Neuronal stem cell (in vitro differentiated cells): ENCODE results near the gene INO80B.

Experiments
- DNase-seq: peaks from one replicate; pipeline ENCODE4 v3.0.0-alpha.2; 2013; ENCODE audit warnings: low spot score
- H2AFZ ChIP-seq: one replicate; pipeline ENCODE4 v1.6.1; 2013; ENCODE audit warnings: mild to moderate bottlenecking, low read length, inconsistent platforms
- H2AK5ac ChIP-seq: 2 replicates; pipeline ENCODE4 v1.6.1; 2013; ENCODE audit warnings: low read depth, mild to moderate bottlenecking, inconsistent platforms, low read length, moderate library complexity, mixed read lengths
- H2BK120ac ChIP-seq: 2 replicates; pipeline ENCODE4 v1.6.1; 2013; ENCODE audit warnings: low read depth, mild to moderate bottlenecking, inconsistent platforms, low read length, moderate library complexity, mixed read lengths
- H2BK12ac ChIP-seq: one replicate; pipeline ENCODE4 v1.6.1; 2013; ENCODE audit warnings: low read length, inconsistent platforms
- H2BK15ac ChIP-seq: 2 replicates; pipeline ENCODE4 v1.6.1; 2013; ENCODE audit warnings: mild to moderate bottlenecking, low read length, inconsistent platforms, mixed read lengths
- H2BK5ac ChIP-seq: one replicate; pipeline ENCODE4 v1.6.1; 2013; ENCODE audit warnings: inconsistent platforms, mild to moderate bottlenecking, low read length, moderate library complexity
- H3K14ac ChIP-seq: one replicate; pipeline ENCODE4 v1.6.1; 2013; ENCODE audit warnings: low read length, inconsistent platforms
- H3K18ac ChIP-seq: 2 replicates; pipeline ENCODE4 v1.6.1; 2013; ENCODE audit warnings: low read length, inconsistent platforms
- H3K23ac ChIP-seq: 2 replicates; pipeline ENCODE4 v1.6.1; 2013; ENCODE audit warnings: low read depth, mild to moderate bottlenecking, mixed read lengths, low read length, inconsistent platforms; ENCODE audit not compliant: poor library complexity
- H3K27ac ChIP-seq: replicated peaks from 3 replicates; pipeline ENCODE4 v1.5.1; 2013; ENCODE audit warnings: low read length, inconsistent platforms
- H3K27me3 ChIP-seq, 3 experiments: 2 replicates each; pipeline ENCODE4 v1.6.1; 2013; ENCODE audit warnings: low read length in 3 of 3, mild to moderate bottlenecking in 2 of 3, inconsistent platforms in 1 of 3, low read depth in 1 of 3, mixed read lengths in 1 of 3, moderate library complexity in 1 of 3; ENCODE audit not compliant: control insufficient read depth in 3 of 3, insufficient read depth in 3 of 3
- H3K36me3 ChIP-seq, 2 donors: replicated peaks in 1 of 2; 2 replicates each; pipeline ENCODE4 v1.6.1; 2013; ENCODE audit warnings: low read length in 2 of 2; ENCODE audit not compliant: control insufficient read depth in 2 of 2, insufficient read depth in 2 of 2
- H3K4ac ChIP-seq: 2 replicates; pipeline ENCODE4 v1.6.1; 2013; ENCODE audit warnings: inconsistent platforms, mild to moderate bottlenecking, low read length, moderate library complexity
- H3K4me1 ChIP-seq, 2 donors: 1 replicate in 1 of 2; 2 replicates in 1 of 2; pipeline ENCODE4 v1.6.1; 2013; ENCODE audit warnings: low read length in 2 of 2, low read depth in 1 of 2; ENCODE audit not compliant: control insufficient read depth in 2 of 2, insufficient read depth in 1 of 2
- H3K4me2 ChIP-seq: one replicate; pipeline ENCODE4 v1.6.1; 2013; ENCODE audit warnings: mild to moderate bottlenecking, low read length, inconsistent platforms; ENCODE audit not compliant: insufficient read depth, poor library complexity, severe bottlenecking
- H3K4me3 ChIP-seq, 2 donors: 2 replicates each; pipeline ENCODE4 v1.5.1; 2013; ENCODE audit warnings: low read length in 2 of 2, mild to moderate bottlenecking in 2 of 2, inconsistent platforms in 1 of 2, moderate library complexity in 1 of 2
- H3K79me1 ChIP-seq: one replicate; pipeline ENCODE4 v1.6.1; 2013; ENCODE audit warnings: low read depth, mild to moderate bottlenecking, inconsistent platforms, low read length, moderate library complexity
- H3K9ac ChIP-seq: one replicate; pipeline ENCODE4 v1.6.1; 2013; ENCODE audit warnings: mild to moderate bottlenecking, low read depth, low read length, inconsistent platforms; ENCODE audit not compliant: poor library complexity
- H3K9me3 ChIP-seq, 2 donors: replicated peaks in 1 of 2; 2 replicates each; pipeline versions ENCODE3 to v1.6.1; 2013; ENCODE audit warnings: low read length in 2 of 2, mild to moderate bottlenecking in 2 of 2, inconsistent platforms in 1 of 2, low read depth in 1 of 2, mixed read lengths in 1 of 2, moderate library complexity in 1 of 2; ENCODE audit not compliant: control insufficient read depth in 2 of 2, insufficient read depth in 1 of 2
- H4K8ac ChIP-seq: one replicate; pipeline ENCODE4 v1.6.1; 2013; ENCODE audit warnings: low read depth, mild to moderate bottlenecking, inconsistent platforms, low read length, moderate library complexity
- H4K91ac ChIP-seq: one replicate; pipeline ENCODE4 v1.6.1; 2013; ENCODE audit warnings: low read length, low read depth, mild to moderate bottlenecking, inconsistent platforms; ENCODE audit not compliant: poor library complexity
- WGBS, 2 donors: extraction: QIAGEN DNeasy Blood & Tissue Kit; methylation state at CpG; one replicate each; pipeline ENCODE4 v1.1.7; 2013; ENCODE audit warnings: missing lambda C conversion rate in 2 of 2, mixed read lengths in 1 of 2; ENCODE audit not compliant: insufficient read length in 2 of 2, insufficient replicate concordance in 1 of 2; ENCODE audit errors: extremely low coverage in 2 of 2; 5-methylcytosine and 5-hydroxymethylcytosine counted together

Gene INO80B

GRCh38 chr2:74471332-74472065 lies 16.6 kb downstream of the INO80B start:
- H3K79me1 ChIP-seq, result no peaks in the 10 kb centered on the region
- no peak overlapping the region for H3K4ac ChIP-seq
- H3K36me3 ChIP-seq, result peaks cover 15 to 31% of the 10 kb centered on the region in 2 donors
- peak overlapping the region; percentile 74 to 89 for H3K4me3 ChIP-seq
- H2BK120ac ChIP-seq, result no peak overlapping the region
- H3K4me2 ChIP-seq, result peak overlapping the region; percentile 87
- DNase-seq, result no peak
- no peak overlapping the region for H4K8ac ChIP-seq
- H3K27ac ChIP-seq, result peak overlapping the region; percentile 87
- no peak overlapping the region for H2BK12ac ChIP-seq
- no peak overlapping the region for H2BK15ac ChIP-seq
- no peak overlapping the region for H3K18ac ChIP-seq
- H2BK5ac ChIP-seq, result no peak overlapping the region
- H2AFZ ChIP-seq, result peak overlapping the region; percentile 83
- no peaks in the 10 kb centered on the region for H3K9me3 ChIP-seq
- H3K4me1 ChIP-seq, result peaks cover 6 to 11% of the 10 kb centered on the region in 2 donors
- no peak overlapping the region for H3K14ac ChIP-seq
- peak overlapping the region; percentile 91 for H3K9ac ChIP-seq
- H2AK5ac ChIP-seq, result no peak overlapping the region
- H3K23ac ChIP-seq, result peak overlapping the region; percentile 96
- WGBS, 2 donors, result no CpG with 5 or more reads among the region's 16 CpGs
- no peaks in the 10 kb centered on the region for H3K27me3 ChIP-seq
- no peak overlapping the region for H4K91ac ChIP-seq

GRCh38 chr2:74472086-74472944 lies 17.4 kb downstream of the INO80B start, which contains the start of gene MRPL53:
MRPL53 (minus strand) TSS chr2:74472680; CDS start chr2:74472660, 20 bp downstream.
- peak within 1 kb of the TSS; percentile 96 for H3K23ac ChIP-seq
- peak; percentile 89 for DNase-seq
- H3K27ac ChIP-seq, result peak within 1 kb of the TSS; percentile 87
- H2BK120ac ChIP-seq, result peak within 1 kb of the TSS; percentile 42
- WGBS, 2 donors, result no CpG with 5 or more reads among the region's 66 CpGs
- peak within 1 kb of the TSS; percentile 5 for H3K14ac ChIP-seq
- no peak within 1 kb of the TSS for H2BK15ac ChIP-seq
- no peaks in the 10 kb centered on the region for H3K79me1 ChIP-seq
- peak within 1 kb of the TSS; percentile 23 for H2AK5ac ChIP-seq
- peak within 1 kb of the TSS; percentile 91 for H3K9ac ChIP-seq
- peaks cover 20 to 39% of the 10 kb centered on the region in 2 donors for H3K36me3 ChIP-seq
- peak within 1 kb of the TSS; percentile 74 to 89 for H3K4me3 ChIP-seq
- peak within 1 kb of the TSS; percentile 87 for H3K4me2 ChIP-seq
- peak within 1 kb of the TSS; percentile 83 for H2AFZ ChIP-seq
- H3K9me3 ChIP-seq, result no peaks in the 10 kb centered on the region
- H3K27me3 ChIP-seq, result no peaks in the 10 kb centered on the region
- H2BK12ac ChIP-seq, result no peak within 1 kb of the TSS
- H4K8ac ChIP-seq, result peak within 1 kb of the TSS; percentile 58
- H3K18ac ChIP-seq, result peak within 1 kb of the TSS; percentile 78
- H3K4ac ChIP-seq, result no peak within 1 kb of the TSS
- no peak within 1 kb of the TSS for H2BK5ac ChIP-seq
- H3K4me1 ChIP-seq, result peaks cover 6 to 11% of the 10 kb centered on the region in 2 donors
- H4K91ac ChIP-seq, result no peak within 1 kb of the TSS

- peak overlapping the region; percentile 83 for H2AFZ ChIP-seq
- peak overlapping the region; percentile 81 for H3K9ac ChIP-seq
- H3K9me3 ChIP-seq, result no peaks in the 10 kb centered on the region
- H3K4ac ChIP-seq, result no peak overlapping the region
- no peak overlapping the region for H2BK12ac ChIP-seq
- no CpG with 5 or more reads among the region's 7 CpGs for WGBS, 2 donors
- no peak overlapping the region for H2AK5ac ChIP-seq
- peak overlapping the region; percentile 63 for H3K18ac ChIP-seq
- H4K8ac ChIP-seq, result peak overlapping the region; percentile 58
- H3K36me3 ChIP-seq, result peaks cover 24 to 44% of the 10 kb centered on the region in 2 donors
- peaks cover 6 to 11% of the 10 kb centered on the region in 2 donors for H3K4me1 ChIP-seq
- H3K79me1 ChIP-seq, result no peaks in the 10 kb centered on the region
- peak overlapping the region; percentile 74 to 89 for H3K4me3 ChIP-seq
- no peak overlapping the region for H2BK120ac ChIP-seq
- H3K4me2 ChIP-seq, result peak overlapping the region; percentile 87
- no peak overlapping the region for H4K91ac ChIP-seq
- H2BK15ac ChIP-seq, result no peak overlapping the region
- H3K14ac ChIP-seq, result no peak overlapping the region
- H2BK5ac ChIP-seq, result no peak overlapping the region
- H3K27ac ChIP-seq, result peak overlapping the region; percentile 87
- no peak overlapping the region for H3K23ac ChIP-seq
- no peak for DNase-seq
- H3K27me3 ChIP-seq, result no peaks in the 10 kb centered on the region
Observed at GRCh38 chr2:74472945-74473258, 18.0 kb downstream of the INO80B start.

GRCh38 chr2:74474481-74474880 lies 19.6 kb downstream of the INO80B start:
- Histone ChIP-seq H3K79me1 (no peaks in the 10 kb centered on the region), H2AK5ac (no peak overlapping the region), H3K4me3 (no peak overlapping the region), H4K91ac (no peak overlapping the region), H2BK120ac (no peak overlapping the region), H3K4me2 (no peak overlapping the region), H4K8ac (no peak overlapping the region), H2BK15ac (no peak overlapping the region), H3K18ac (no peak overlapping the region), H2AFZ (no peak overlapping the region), H3K9ac (no peak overlapping the region), H2BK12ac (no peak overlapping the region), H3K4me1 (peaks cover 6 to 11% of the 10 kb centered on the region in 2 donors), H3K36me3 (peaks cover 24 to 49% of the 10 kb centered on the region in 2 donors), H3K23ac (no peak overlapping the region), H3K27me3 (no peaks in the 10 kb centered on the region), H3K4ac (no peak overlapping the region), H3K14ac (no peak overlapping the region), H3K9me3 (no peaks in the 10 kb centered on the region), H3K27ac (no peak overlapping the region), H2BK5ac (no peak overlapping the region)
- no CpG with 5 or more reads among the region's 6 CpGs for WGBS, 2 donors
- DNase-seq, result no peak
